CD8-positive, alpha-beta memory T cell (primary cell): ENCODE results near the gene CNKSR2. TPM values are rescaled to one million over a fixed set of nuclear protein-coding genes. Genes with fewer than 3 reads are reported as not detected.
"Not testable (repeated sequence)": the region's sequence is repeated elsewhere in the genome, so short reads cannot be mapped to it uniquely, and the experiment has no call there.

ENCODE experiments used
- CTCF ChIA-PET: fragments of 350-600 bp; sonication (Branson Sonifier 250); formaldehyde crosslinking; loops from one replicate; lab custom pipeline; 2021; ENCODE audit warnings: antibody characterized with exemption; lab: Charles Lee
- POLR2A ChIA-PET: fragments of 350-600 bp; sonication (Branson Sonifier 250); formaldehyde crosslinking; loops from one replicate; lab custom pipeline; 2021; ENCODE audit warnings: antibody characterized with exemption; lab: Charles Lee
- DNase-seq, 5 donors: peaks; one replicate each; pipeline versions ENCODE4 v3.0.0 to v3.0.0-alpha.2; 2020 to 2022; ENCODE audit warnings: mixed read lengths in 1 of 5
- H3K27ac ChIP-seq: one replicate; pipeline ENCODE4 v1.7.0; 2013; ENCODE audit warnings: low read depth, mild to moderate bottlenecking, low read length, moderate library complexity
- H3K27me3 ChIP-seq: 2 replicates; pipeline ENCODE4 v1.7.0; 2013; ENCODE audit warnings: low read length, mild to moderate bottlenecking; ENCODE audit not compliant: insufficient read depth, poor library complexity, severe bottlenecking
- H3K36me3 ChIP-seq: 2 replicates; pipeline ENCODE4 v1.7.0; 2013; ENCODE audit warnings: mild to moderate bottlenecking, low read length, moderate library complexity; ENCODE audit not compliant: insufficient read depth
- H3K4me1 ChIP-seq: 2 replicates; pipeline ENCODE4 v1.7.0; 2013; ENCODE audit warnings: mild to moderate bottlenecking, low read length, moderate library complexity; ENCODE audit not compliant: insufficient read depth
- H3K4me3 ChIP-seq: 2 replicates; pipeline ENCODE4 v1.7.0; 2013; ENCODE audit warnings: mild to moderate bottlenecking, low read length
- H3K9me3 ChIP-seq: 2 replicates; pipeline ENCODE4 v1.7.0; 2013; ENCODE audit warnings: mild to moderate bottlenecking, low read length
- H3K27ac Mint-ChIP-seq, 8 donors: one replicate each; pipeline ENCODE4 v1.8.0; 2020 to 2021; ENCODE audit warnings: mixed read lengths in 8 of 8, mild to moderate bottlenecking in 6 of 8, inconsistent platforms in 3 of 8, moderate library complexity in 3 of 8
- H3K27me3 Mint-ChIP-seq, 2 donors: one replicate each; pipeline ENCODE4 v1.8.0; 2020 to 2021; ENCODE audit warnings: mixed read lengths in 2 of 2, mild to moderate bottlenecking in 1 of 2, moderate library complexity in 1 of 2
- H3K36me3 Mint-ChIP-seq, 3 donors: one replicate each; pipeline ENCODE4 v1.8.0; 2020 to 2021; ENCODE audit warnings: mixed read lengths in 3 of 3, inconsistent platforms in 1 of 3, mild to moderate bottlenecking in 1 of 3
- H3K4me1 Mint-ChIP-seq, 3 donors: one replicate each; pipeline ENCODE4 v1.8.0; 2020 to 2021; ENCODE audit warnings: mixed read lengths in 3 of 3, inconsistent platforms in 1 of 3, mild to moderate bottlenecking in 1 of 3
- H3K4me3 Mint-ChIP-seq, 7 donors: one replicate each; pipeline ENCODE4 v1.8.0; 2020 to 2021; ENCODE audit warnings: mixed read lengths in 7 of 7, mild to moderate bottlenecking in 6 of 7, moderate library complexity in 4 of 7, inconsistent platforms in 2 of 7
- H3K9me3 Mint-ChIP-seq, 5 donors: one replicate each; pipeline ENCODE4 v1.8.0; 2020 to 2022; ENCODE audit warnings: mixed read lengths in 5 of 5, mild to moderate bottlenecking in 3 of 5, moderate library complexity in 2 of 5, inconsistent platforms in 1 of 5
- polyA plus RNA-seq: library from polyadenylated mRNA; unstranded; fragments of 300-500 nt; fragmentation: Illumina TruSeq; gene quantifications from one replicate; pipeline ENCODE4 v1.2.3, GENCODE V29; 2021
- total RNA-seq, 2 experiments: library from RNA; stranded (reverse); gene quantifications; one replicate each; pipeline ENCODE4 v1.2.3, GENCODE V29; 2021

CNKSR2 gene
- total and polyA plus RNA-seq, 3 experiments from 2014 or later: 4.1 to 5.8 (median 4.2) TPM

GRCh38 chrX:21490341-21490740 lies 116.1 kb downstream of the CNKSR2 start:
- Histone ChIP-seq H3K27ac (no peak overlapping the region), H3K9me3 (no peaks in the 10 kb centered on the region), H3K4me3 (no peak overlapping the region), H3K4me1 (no peaks in the 10 kb centered on the region), H3K36me3 (no peaks in the 10 kb centered on the region), H3K27me3 (no peaks in the 10 kb centered on the region)
- Mint-ChIP-seq H3K27me3 (no peaks in the 10 kb centered on the region), H3K4me3 (no peak overlapping the region), H3K27ac (no peak overlapping the region), H3K4me1 (no peaks in the 10 kb centered on the region), H3K9me3 (peaks cover 0 to 3% (median 0%) of the 10 kb centered on the region in 5 donors), H3K36me3 (peaks cover 0 to 3% (median 0%) of the 10 kb centered on the region in 3 donors)
- POLR2A ChIA-PET: no interaction called here
- CTCF ChIA-PET: no interaction called here
- DNase-seq: no peak

- H3K27me3 Mint-ChIP-seq: no peaks in the 10 kb centered on the region
- DNase-seq: no peak
- Histone ChIP-seq H3K4me1 (no peaks in the 10 kb centered on the region), H3K27ac (no peak overlapping the region), H3K36me3 (no peaks in the 10 kb centered on the region), H3K9me3 (no peaks in the 10 kb centered on the region), H3K4me3 (no peak overlapping the region), H3K27me3 (no peaks in the 10 kb centered on the region)
- H3K9me3 Mint-ChIP-seq: peaks cover 0 to 3% (median 0%) of the 10 kb centered on the region in 5 donors
- ChIA-PET CTCF (no interaction called here), POLR2A (no interaction called here)
- H3K4me3 Mint-ChIP-seq: no peak overlapping the region
- H3K36me3 Mint-ChIP-seq: peaks cover 0 to 1% (median 0%) of the 10 kb centered on the region in 3 donors
- no peak overlapping the region for H3K27ac Mint-ChIP-seq
- H3K4me1 Mint-ChIP-seq: no peaks in the 10 kb centered on the region
Observed at GRCh38 chrX:21493226-21493830, 119.1 kb downstream of the CNKSR2 start.

- H3K4me3 Mint-ChIP-seq: no peak overlapping the region
- H3K9me3 Mint-ChIP-seq: no peaks in the 10 kb centered on the region
- no peaks in the 10 kb centered on the region for H3K9me3 ChIP-seq
- H3K4me1 Mint-ChIP-seq: no peaks in the 10 kb centered on the region
- no peak overlapping the region for H3K27ac ChIP-seq
- no peaks in the 10 kb centered on the region for H3K36me3 Mint-ChIP-seq
- no peaks in the 10 kb centered on the region for H3K27me3 Mint-ChIP-seq
- ChIA-PET CTCF (no interaction called here), POLR2A (no interaction called here)
- no peak overlapping the region for H3K4me3 ChIP-seq
- H3K27me3 ChIP-seq: no peaks in the 10 kb centered on the region
- no peaks in the 10 kb centered on the region for H3K4me1 ChIP-seq
- H3K27ac Mint-ChIP-seq: no peak overlapping the region
- DNase-seq: no peak
- no peaks in the 10 kb centered on the region for H3K36me3 ChIP-seq
Observed at GRCh38 chrX:21503593-21503992, 129.4 kb downstream of the CNKSR2 start.

GRCh38 chrX:21509912-21510311 lies 135.7 kb downstream of the CNKSR2 start:
- POLR2A ChIA-PET: no interaction called here
- H3K27me3 Mint-ChIP-seq: no peaks in the 10 kb centered on the region

GRCh38 chrX:21524008-21524407 lies 149.8 kb downstream of the CNKSR2 start:
- Mint-ChIP-seq H3K27me3 (no peaks in the 10 kb centered on the region), H3K4me3 (no peak overlapping the region), H3K27ac (no peak overlapping the region), H3K36me3 (no peaks in the 10 kb centered on the region), H3K9me3 (no peaks in the 10 kb centered on the region), H3K4me1 (no peaks in the 10 kb centered on the region)
- CTCF ChIA-PET: no interaction called here
- POLR2A ChIA-PET: no interaction called here
- no peak overlapping the region for H3K27ac ChIP-seq
- H3K36me3 ChIP-seq: no peaks in the 10 kb centered on the region
- no peak for DNase-seq
- no peaks in the 10 kb centered on the region for H3K4me1 ChIP-seq
- H3K27me3 ChIP-seq: no peaks in the 10 kb centered on the region
- no peaks in the 10 kb centered on the region for H3K9me3 ChIP-seq
- no peak overlapping the region for H3K4me3 ChIP-seq

More at GRCh38 chrX:21509912-21510311, 135.7 kb downstream of the CNKSR2 start:
- H3K4me1 Mint-ChIP-seq: no peaks in the 10 kb centered on the region
- H3K9me3 Mint-ChIP-seq: peaks cover 0 to 2% (median 0%) of the 10 kb centered on the region in 5 donors
- H3K36me3 Mint-ChIP-seq: no peaks in the 10 kb centered on the region
- H3K4me3 Mint-ChIP-seq: no peak overlapping the region
- no peaks in the 10 kb centered on the region for H3K36me3 ChIP-seq
- DNase-seq: no peak
- no peaks in the 10 kb centered on the region for H3K4me1 ChIP-seq
- H3K27ac Mint-ChIP-seq: no peak overlapping the region
- H3K9me3 ChIP-seq: no peaks in the 10 kb centered on the region
- no peak overlapping the region for H3K4me3 ChIP-seq
- H3K27me3 ChIP-seq: no peaks in the 10 kb centered on the region
- CTCF ChIA-PET: no interaction called here
- H3K27ac ChIP-seq: no peak overlapping the region

- H3K9me3 ChIP-seq: no peaks in the 10 kb centered on the region
- no peaks in the 10 kb centered on the region for H3K4me1 ChIP-seq
- H3K27me3 ChIP-seq: no peaks in the 10 kb centered on the region
- H3K27ac ChIP-seq: no peak overlapping the region
- no peaks in the 10 kb centered on the region for H3K36me3 ChIP-seq
- H3K4me3 ChIP-seq: no peak overlapping the region
- Mint-ChIP-seq H3K27me3 (no peaks in the 10 kb centered on the region), H3K9me3 (no peaks in the 10 kb centered on the region), H3K27ac (no peak overlapping the region), H3K36me3 (no peaks in the 10 kb centered on the region), H3K4me1 (no peaks in the 10 kb centered on the region), H3K4me3 (no peak overlapping the region)
- no peak for DNase-seq
- ChIA-PET POLR2A (no interaction called here), CTCF (no interaction called here)
Observed at GRCh38 chrX:21528076-21528475, 153.9 kb downstream of the CNKSR2 start.

GRCh38 chrX:21529771-21530170 lies 155.6 kb downstream of the CNKSR2 start:
- Mint-ChIP-seq H3K27me3 (no peaks in the 10 kb centered on the region), H3K4me1 (no peaks in the 10 kb centered on the region), H3K9me3 (peaks cover 0 to 6% (median 0%) of the 10 kb centered on the region in 5 donors), H3K36me3 (no peaks in the 10 kb centered on the region), H3K4me3 (no peak overlapping the region), H3K27ac (no peak overlapping the region)
- DNase-seq: no peak
- CTCF ChIA-PET: no interaction called here
- Histone ChIP-seq H3K36me3 (no peaks in the 10 kb centered on the region), H3K4me3 (no peak overlapping the region), H3K9me3 (no peaks in the 10 kb centered on the region), H3K4me1 (no peaks in the 10 kb centered on the region), H3K27me3 (no peaks in the 10 kb centered on the region), H3K27ac (no peak overlapping the region)
- POLR2A ChIA-PET: no interaction called here

GRCh38 chrX:21544642-21545041 lies 170.4 kb downstream of the CNKSR2 start:
- H3K4me1 ChIP-seq, H3K36me3 Mint-ChIP-seq, H3K9me3 ChIP-seq, H3K36me3 ChIP-seq, CTCF ChIA-PET, DNase-seq, H3K27ac ChIP-seq, H3K9me3 Mint-ChIP-seq, H3K4me3 ChIP-seq, H3K27me3 Mint-ChIP-seq, POLR2A ChIA-PET, H3K27me3 ChIP-seq, H3K27ac Mint-ChIP-seq, H3K4me1 Mint-ChIP-seq, H3K4me3 Mint-ChIP-seq: not testable (repeated sequence)
